ENCODE results near the gene KLF2. TPM values are rescaled to one million over a fixed set of nuclear protein-coding genes. Genes with fewer than 3 reads are reported as not detected.

The KLF2 gene
- total and polyA plus RNA-seq, 2 of the 13 experiments (the other 11 are each of a cell fraction or from before 2014, with no cell fraction given) = not detected

- Histone ChIP-seq H3K4me2 (ENCODE audit: low read depth, low read length) (no peak overlapping the region), H2AFZ (ENCODE audit: low read length) (no peak overlapping the region), H3K27me3 (ENCODE audit: control insufficient read depth in 1 of 2, insufficient read depth in 2 of 2, low read length in 2 of 2) (peaks cover 0 to 16% of the 10 kb centered on the region in 2 experiments; a peak in 4 of 5 replicates), H3K9ac (ENCODE audit: insufficient read depth, low read depth, low read length) (no peak overlapping the region), H3K4me1 (ENCODE audit: insufficient read depth, low read length) (peaks cover 13% of the 10 kb centered on the region), H3K27ac (ENCODE audit: extremely low read length, insufficient read depth, low read length) (no peak overlapping the region), H3K36me3 (replicated peaks in 1 of 2; ENCODE audit: control insufficient read depth in 1 of 2, insufficient read depth in 2 of 2, low read length in 2 of 2) (no peaks in the 10 kb centered on the region), H4K20me1 (ENCODE audit: insufficient read depth, low read length) (no peaks in the 10 kb centered on the region), H3K4me3 (replicated peaks in 1 of 3; ENCODE audit: insufficient read depth in 1 of 3, low read depth in 2 of 3, low read length in 3 of 3) (no peak overlapping the region), H3K9me3 (ENCODE audit: low read length) (no peaks in the 10 kb centered on the region), H3K79me2 (ENCODE audit: insufficient read depth, low read length) (no peaks in the 10 kb centered on the region)
- FAIRE-seq (no peak), ATAC-seq (no peak), DNase-seq (ENCODE audit: low spot score) (no peak)
- 54% methylated on average over 8 of the region's 9 CpGs for WGBS (ENCODE audit: low lambda C conversion rate)
- no TSS peak for BruUV-seq (replicated peaks)
- in situ Hi-C loops (cut with HindIII; ENCODE audit: extremely low pct_ligation_motif_present, low pct_unique_long_range_greater_than_20kb) (no loop called here), intact Hi-C loops (cut with micrococcal nuclease; ENCODE audit: unreplicated experiment) (no loop called here)
- CTCF ChIA-PET (ENCODE audit: low intra/inter-chr PET ratio, low total read pairs) = no interaction called here
- POLR2A ChIA-PET = no interaction called here
- TF ChIP-seq LRRFIP1 (CRISPR knock-in tag; conservative IDR thresholded peaks at IDR 0.05) (no peak), CREBL2 (CRISPR knock-in tag; IDR thresholded peaks at IDR 0.05; ENCODE audit: borderline replicate concordance) (no peak), DZIP1 (CRISPR knock-in tag; IDR thresholded peaks at IDR 0.05) (no peak), NFYC (CRISPR knock-in tag; IDR thresholded peaks at IDR 0.05) (no peak), ELF1 (CRISPR knock-in tag; IDR thresholded peaks at IDR 0.05) (no peak), CREM (IDR thresholded peaks at IDR 0.05) (no peak), CREM (CRISPR knock-in tag; IDR thresholded peaks at IDR 0.05) (no peak), ZNF567 (CRISPR knock-in tag; IDR thresholded peaks at IDR 0.05; ENCODE audit: borderline replicate concordance) (no peak), SATB2 (CRISPR knock-in tag; IDR thresholded peaks at IDR 0.05) (no peak), KAT7 (CRISPR knock-in tag; IDR thresholded peaks at IDR 0.05; ENCODE audit: borderline replicate concordance) (no peak), ZNF281 (CRISPR knock-in tag; IDR thresholded peaks at IDR 0.05; ENCODE audit: borderline replicate concordance) (no peak), DMTF1 (CRISPR knock-in tag; IDR thresholded peaks at IDR 0.05) (no peak)
These were observed 26.9 kb upstream of the KLF2 start for GRCh38 chr19:16297575-16298178.

All from HepG2 (cell line).